Fibroblast of mammary gland (primary cell): Measurements from ENCODE around the gene MAOB.

Experiments
- DNase-seq: peaks from one replicate; pipeline ENCODE4 v3.0.0-alpha.2; 2010; ENCODE audit warnings: low read depth
- H3K4me3 ChIP-seq: 2 replicates; pipeline ENCODE4 v1.5.1; 2011; ENCODE audit warnings: low read depth, mild to moderate bottlenecking, low read length, moderate library complexity; ENCODE audit not compliant: control insufficient read depth
- TF ChIP-seq, protein P1 (sequence below): conservative IDR thresholded peaks from 2 replicates; pipeline ENCODE4 v1.5.1; 2011; ENCODE audit warnings: low read depth, low read length, inconsistent platforms; ENCODE audit not compliant: control insufficient read depth, insufficient read depth

MAOB gene

DNA sequence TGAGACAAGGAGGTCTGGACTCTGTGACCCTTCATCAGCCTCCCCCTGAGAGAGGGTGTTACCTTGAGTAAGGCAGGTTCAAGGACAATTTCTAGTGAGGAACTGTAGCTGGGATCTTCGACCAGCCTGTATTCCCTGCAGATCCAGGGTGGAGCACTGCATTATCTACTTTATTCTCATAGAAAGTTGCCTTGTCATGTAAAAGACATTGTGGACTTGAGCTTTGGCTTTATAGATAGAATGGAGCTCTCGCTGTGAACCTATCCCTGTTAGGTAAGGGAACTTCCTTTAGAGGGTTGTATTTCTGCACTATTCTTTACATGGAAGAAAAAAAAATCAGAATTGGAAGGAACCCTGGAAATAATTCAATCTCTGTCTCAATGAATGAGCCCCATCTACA, 134.8 kb downstream of the MAOB start:
- H3K4me3 ChIP-seq, result no peak overlapping the region
- no peak for DNase-seq
- TF ChIP-seq, protein P1, sequence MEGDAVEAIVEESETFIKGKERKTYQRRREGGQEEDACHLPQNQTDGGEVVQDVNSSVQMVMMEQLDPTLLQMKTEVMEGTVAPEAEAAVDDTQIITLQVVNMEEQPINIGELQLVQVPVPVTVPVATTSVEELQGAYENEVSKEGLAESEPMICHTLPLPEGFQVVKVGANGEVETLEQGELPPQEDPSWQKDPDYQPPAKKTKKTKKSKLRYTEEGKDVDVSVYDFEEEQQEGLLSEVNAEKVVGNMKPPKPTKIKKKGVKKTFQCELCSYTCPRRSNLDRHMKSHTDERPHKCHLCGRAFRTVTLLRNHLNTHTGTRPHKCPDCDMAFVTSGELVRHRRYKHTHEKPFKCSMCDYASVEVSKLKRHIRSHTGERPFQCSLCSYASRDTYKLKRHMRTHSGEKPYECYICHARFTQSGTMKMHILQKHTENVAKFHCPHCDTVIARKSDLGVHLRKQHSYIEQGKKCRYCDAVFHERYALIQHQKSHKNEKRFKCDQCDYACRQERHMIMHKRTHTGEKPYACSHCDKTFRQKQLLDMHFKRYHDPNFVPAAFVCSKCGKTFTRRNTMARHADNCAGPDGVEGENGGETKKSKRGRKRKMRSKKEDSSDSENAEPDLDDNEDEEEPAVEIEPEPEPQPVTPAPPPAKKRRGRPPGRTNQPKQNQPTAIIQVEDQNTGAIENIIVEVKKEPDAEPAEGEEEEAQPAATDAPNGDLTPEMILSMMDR, result no peak

DNA sequence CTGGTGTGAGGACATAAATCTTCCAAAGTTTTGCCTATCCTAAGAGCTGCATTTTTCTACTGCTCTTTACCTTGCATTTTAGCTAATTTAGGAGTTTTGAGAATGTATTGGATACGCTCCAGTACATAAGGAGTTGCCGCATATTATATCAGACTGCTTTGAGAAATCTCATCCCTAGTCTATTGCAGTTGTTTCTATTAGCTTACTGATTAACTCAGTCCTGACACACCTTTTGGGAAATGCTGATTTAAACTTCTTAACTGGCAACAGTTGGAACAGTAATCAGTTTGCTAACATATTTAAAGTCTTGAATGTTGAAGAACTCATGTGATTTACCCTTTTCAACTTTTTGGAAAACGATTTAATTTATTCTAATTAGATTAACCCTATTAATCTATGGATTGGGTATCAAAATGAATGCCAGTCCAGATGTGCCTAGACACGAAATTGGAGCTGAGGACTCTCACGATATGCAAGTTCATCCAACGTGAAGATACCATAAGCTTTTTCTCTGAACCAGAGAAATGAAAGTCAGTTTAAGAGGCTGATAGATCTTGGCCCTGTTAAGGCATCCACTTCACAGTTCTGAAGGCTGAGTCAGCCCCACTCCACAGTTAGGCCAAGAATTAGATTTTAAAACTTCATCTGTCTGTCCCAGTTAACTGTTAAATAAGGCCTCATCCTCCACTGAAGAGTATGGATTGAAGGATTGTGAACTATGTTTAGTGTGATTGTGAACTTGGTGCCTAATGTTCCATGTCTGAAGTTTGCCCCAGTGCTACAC, 136.1 kb downstream of the MAOB start:
- peak; percentile 25 for DNase-seq
- no peak overlapping the region for H3K4me3 ChIP-seq
- TF ChIP-seq, protein P1, result no peak

DNA sequence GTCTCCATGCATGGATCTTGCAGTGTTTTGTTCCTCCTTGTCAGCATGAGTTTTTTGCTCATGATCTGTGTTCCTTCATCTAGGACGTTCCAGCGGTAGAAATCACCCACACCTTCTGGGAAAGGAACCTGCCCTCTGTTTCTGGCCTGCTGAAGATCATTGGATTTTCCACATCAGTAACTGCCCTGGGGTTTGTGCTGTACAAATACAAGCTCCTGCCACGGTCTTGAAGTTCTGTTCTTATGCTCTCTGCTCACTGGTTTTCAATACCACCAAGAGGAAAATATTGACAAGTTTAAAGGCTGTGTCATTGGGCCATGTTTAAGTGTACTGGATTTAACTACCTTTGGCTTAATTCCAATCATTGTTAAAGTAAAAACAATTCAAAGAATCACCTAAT, 138.0 kb downstream of the MAOB start:
- no peak for DNase-seq
- TF ChIP-seq, protein P1, result no peak
- H3K4me3 ChIP-seq, result no peak overlapping the region

DNA sequence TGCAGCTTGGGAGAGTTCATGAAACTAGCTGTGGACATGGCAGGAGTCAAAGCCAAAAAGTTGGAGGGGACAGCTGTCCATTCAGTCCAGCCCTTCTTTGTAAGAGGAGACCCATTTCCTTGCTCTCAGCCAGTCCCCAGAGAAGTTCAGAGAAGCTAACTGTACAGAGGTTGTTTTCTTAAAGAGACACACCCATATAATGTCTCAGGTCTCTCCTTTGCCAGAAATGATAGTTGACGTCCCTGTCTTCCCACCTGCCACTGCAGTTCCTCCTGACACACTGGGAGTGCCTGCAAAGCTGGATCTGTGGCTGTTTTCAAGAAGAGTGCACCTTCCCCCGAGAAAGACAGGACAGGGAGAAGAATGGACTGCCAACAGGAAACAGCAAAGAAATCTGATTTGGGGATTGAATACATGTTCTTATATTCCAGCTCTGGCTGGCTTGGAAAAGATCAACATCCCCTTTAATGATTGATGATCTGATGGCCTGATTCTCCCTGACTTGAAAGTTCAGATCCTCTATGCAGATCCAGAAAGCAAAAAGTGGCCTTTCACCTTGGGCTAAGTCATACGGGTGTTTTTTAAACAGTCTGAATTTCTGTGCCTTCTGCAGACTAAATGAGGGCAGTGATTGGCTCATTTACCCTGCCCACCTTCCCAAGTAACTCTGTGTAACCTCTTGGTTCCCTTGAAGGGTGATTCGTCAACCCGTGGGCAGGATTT, 139.0 kb downstream of the MAOB start:
- TF ChIP-seq, protein P1, result no peak
- no peak for DNase-seq
- no peak overlapping the region for H3K4me3 ChIP-seq

DNA sequence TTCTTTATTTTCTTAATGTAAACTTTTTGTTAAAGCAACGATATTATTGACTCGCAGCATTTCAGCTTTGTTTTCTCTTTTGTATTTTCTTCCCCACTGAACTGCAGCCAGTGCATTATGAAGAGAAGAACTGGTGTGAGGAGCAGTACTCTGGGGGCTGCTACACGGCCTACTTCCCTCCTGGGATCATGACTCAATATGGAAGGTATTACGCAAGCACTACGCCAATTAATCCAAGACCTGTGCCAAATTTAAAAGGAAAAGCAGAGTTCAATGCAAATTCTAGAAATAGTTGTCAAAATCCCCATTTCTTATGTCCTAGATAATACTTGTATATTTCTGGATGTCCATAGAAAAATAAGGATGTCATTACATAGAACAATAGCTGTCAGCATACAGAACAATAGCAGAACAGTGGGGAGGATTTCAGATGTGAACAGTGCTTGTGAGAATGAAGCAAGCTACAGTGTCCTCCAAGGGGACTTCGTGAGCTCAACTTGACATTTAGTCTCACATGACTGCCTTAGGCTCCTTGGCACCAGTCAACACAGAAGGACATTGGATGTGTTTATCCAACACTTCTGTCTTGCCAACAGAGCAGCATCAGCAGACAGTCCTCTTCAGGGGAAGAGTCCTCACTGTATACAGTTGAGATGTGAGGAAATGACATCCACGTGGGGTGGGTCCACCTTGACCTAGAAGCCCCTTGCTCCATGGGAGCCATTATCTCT, 140.2 kb downstream of the MAOB start:
- DNase-seq, result peak; percentile 82
- H3K4me3 ChIP-seq, result no peak overlapping the region
- TF ChIP-seq, protein P1, result no peak

DNA sequence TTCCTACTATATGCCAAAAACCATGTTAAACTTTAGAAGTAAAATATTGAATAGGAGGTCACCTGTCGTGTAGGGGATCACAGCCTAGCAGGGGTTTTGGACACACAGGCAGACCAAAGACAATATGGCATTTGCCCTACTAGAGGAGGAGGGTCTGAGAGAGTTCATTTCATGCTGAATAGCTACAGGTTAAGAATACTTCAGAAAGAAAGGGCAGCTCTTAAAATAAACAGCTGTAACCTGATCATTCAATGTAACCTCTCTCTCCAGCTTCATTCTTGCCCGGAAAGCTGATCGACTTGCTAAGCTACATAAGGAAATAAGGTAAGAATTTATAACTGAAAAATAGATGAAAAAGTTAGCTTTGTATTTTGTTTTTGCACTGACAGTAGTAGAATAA, 146.3 kb downstream of the MAOB start:
- TF ChIP-seq, protein P1, result no peak
- no peak for DNase-seq
- no peak overlapping the region for H3K4me3 ChIP-seq
